B cell (primary cell): Measurements from ENCODE around the gene RAP1GDS1.
"Not testable (repeated sequence)": the region's sequence is repeated elsewhere in the genome, so short reads cannot be mapped to it uniquely, and the experiment has no call there.

Experiments
- CTCF ChIP-seq: fragments of 200-600 bp; IDR thresholded peaks from one replicate; pipeline ENCODE4 v1.8.0; 2022; ENCODE audit warnings: antibody characterized with exemption, mild to moderate bottlenecking
- EZH2 ChIP-seq: IDR thresholded peaks from 2 replicates; pipeline ENCODE4 v1.6.1; 2012; ENCODE audit warnings: borderline replicate concordance, low read depth, mild to moderate bottlenecking, moderate library complexity, low read length; ENCODE audit not compliant: insufficient read depth, poor library complexity, severe bottlenecking

GRCh38 chr4:98288671-98289070 is 27.5 kb downstream of the RAP1GDS1 start:
- not testable (repeated sequence) for TF ChIP-seq CTCF, EZH2
